Nephron progenitor cell (in vitro differentiated cells): ENCODE data around the gene PLA2G15.

Source experiments
- DNase-seq: peaks from one replicate; pipeline ENCODE4 v3.0.0; 2021
- H3K27ac Mint-ChIP-seq: 2 replicates; pipeline ENCODE4 v1.8.0; 2021; ENCODE audit warnings: mild to moderate bottlenecking, moderate library complexity, mixed read lengths
- H3K27me3 Mint-ChIP-seq: 2 replicates; pipeline ENCODE4 v1.8.0; 2021; ENCODE audit warnings: mild to moderate bottlenecking, low read depth, mixed read lengths; ENCODE audit not compliant: poor library complexity
- H3K36me3 Mint-ChIP-seq: 2 replicates; pipeline ENCODE4 v1.8.0; 2021; ENCODE audit warnings: low read depth, mixed read lengths
- H3K4me1 Mint-ChIP-seq: 2 replicates; pipeline ENCODE4 v1.8.0; 2021; ENCODE audit warnings: mixed read lengths
- H3K4me3 Mint-ChIP-seq: 2 replicates; pipeline ENCODE4 v1.8.0; 2021; ENCODE audit warnings: mild to moderate bottlenecking, moderate library complexity, mixed read lengths
- H3K9me3 Mint-ChIP-seq: 2 replicates; pipeline ENCODE4 v1.8.0; 2021; ENCODE audit warnings: mild to moderate bottlenecking, moderate library complexity, mixed read lengths
- TF ChIP-seq, protein P1 (sequence below): fragments of 200-600 bp; sonication (generic); IDR thresholded peaks from 2 replicates; pipeline ENCODE4 v1.5.0; 2021; ENCODE audit warnings: antibody characterized with exemption

The PLA2G15 gene

DNA sequence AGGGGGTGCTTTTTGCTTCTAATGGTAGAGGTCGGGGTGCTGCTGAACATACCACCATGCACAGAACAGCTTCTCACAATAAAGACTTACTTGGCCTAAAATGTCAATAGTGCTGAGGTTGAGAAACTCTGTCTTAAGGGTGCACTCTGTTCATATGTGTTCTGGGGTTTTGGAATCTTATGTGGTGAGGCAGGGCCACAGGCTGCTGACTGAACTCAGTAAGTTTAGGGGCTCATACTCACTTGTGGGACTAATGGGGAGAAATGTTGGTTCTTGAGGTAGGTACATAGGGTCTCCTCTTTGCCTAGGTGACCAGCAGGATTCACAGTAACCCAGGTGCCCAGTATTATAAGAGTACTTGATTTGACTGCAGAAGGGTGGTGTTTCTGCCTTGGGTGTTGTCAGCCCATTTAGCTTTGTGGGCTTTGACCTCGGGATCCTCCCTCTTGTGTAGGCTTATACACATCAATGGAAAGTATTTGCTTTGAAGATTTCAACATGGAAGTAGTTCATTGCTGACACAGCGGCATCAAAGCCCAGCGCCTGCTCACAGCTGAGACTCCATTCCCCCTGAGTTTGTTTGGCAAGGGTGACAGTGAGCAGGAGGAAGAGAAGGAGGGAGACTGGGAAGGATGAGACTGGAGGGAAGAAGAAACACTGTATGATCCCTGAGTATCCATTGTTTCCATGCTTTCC lies 36.3 kb downstream of the PLA2G15 start:
- H3K27ac Mint-ChIP-seq: peak overlapping the region; percentile 40
- H3K27me3 Mint-ChIP-seq: peaks cover 2% of the 10 kb centered on the region
- DNase-seq: no peak
- H3K4me1 Mint-ChIP-seq: peaks cover 46% of the 10 kb centered on the region
- H3K9me3 Mint-ChIP-seq: peaks cover 7% of the 10 kb centered on the region
- H3K36me3 Mint-ChIP-seq: peaks cover 24% of the 10 kb centered on the region
- TF ChIP-seq, protein P1, sequence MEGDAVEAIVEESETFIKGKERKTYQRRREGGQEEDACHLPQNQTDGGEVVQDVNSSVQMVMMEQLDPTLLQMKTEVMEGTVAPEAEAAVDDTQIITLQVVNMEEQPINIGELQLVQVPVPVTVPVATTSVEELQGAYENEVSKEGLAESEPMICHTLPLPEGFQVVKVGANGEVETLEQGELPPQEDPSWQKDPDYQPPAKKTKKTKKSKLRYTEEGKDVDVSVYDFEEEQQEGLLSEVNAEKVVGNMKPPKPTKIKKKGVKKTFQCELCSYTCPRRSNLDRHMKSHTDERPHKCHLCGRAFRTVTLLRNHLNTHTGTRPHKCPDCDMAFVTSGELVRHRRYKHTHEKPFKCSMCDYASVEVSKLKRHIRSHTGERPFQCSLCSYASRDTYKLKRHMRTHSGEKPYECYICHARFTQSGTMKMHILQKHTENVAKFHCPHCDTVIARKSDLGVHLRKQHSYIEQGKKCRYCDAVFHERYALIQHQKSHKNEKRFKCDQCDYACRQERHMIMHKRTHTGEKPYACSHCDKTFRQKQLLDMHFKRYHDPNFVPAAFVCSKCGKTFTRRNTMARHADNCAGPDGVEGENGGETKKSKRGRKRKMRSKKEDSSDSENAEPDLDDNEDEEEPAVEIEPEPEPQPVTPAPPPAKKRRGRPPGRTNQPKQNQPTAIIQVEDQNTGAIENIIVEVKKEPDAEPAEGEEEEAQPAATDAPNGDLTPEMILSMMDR: no peak
- no peak overlapping the region for H3K4me3 Mint-ChIP-seq

DNA sequence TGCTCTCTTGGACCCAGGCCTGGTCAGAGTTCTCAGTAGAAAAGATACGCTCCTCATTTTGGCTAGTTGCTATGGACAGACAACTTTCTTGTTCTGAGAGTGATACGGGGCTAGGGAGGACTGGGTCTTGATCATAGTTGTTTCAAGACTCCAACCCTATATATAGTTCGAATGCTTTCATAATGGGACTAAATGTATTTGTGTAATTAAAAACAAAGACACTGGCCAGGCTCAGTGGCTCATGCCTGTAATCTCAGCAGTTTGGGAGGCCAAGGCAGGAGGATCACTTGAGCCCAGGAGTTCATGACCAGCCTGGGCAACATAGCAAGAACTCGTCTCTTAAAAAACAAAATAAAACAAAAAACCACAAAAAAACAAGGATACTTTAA lies 36.9 kb downstream of the PLA2G15 start:
- Mint-ChIP-seq H3K27ac (no peak overlapping the region), H3K27me3 (peaks cover 2% of the 10 kb centered on the region), H3K36me3 (peaks cover 26% of the 10 kb centered on the region), H3K4me3 (no peak overlapping the region), H3K9me3 (peaks cover 7% of the 10 kb centered on the region), H3K4me1 (peaks cover 46% of the 10 kb centered on the region)
- TF ChIP-seq, protein P1: no peak
- DNase-seq: no peak

DNA sequence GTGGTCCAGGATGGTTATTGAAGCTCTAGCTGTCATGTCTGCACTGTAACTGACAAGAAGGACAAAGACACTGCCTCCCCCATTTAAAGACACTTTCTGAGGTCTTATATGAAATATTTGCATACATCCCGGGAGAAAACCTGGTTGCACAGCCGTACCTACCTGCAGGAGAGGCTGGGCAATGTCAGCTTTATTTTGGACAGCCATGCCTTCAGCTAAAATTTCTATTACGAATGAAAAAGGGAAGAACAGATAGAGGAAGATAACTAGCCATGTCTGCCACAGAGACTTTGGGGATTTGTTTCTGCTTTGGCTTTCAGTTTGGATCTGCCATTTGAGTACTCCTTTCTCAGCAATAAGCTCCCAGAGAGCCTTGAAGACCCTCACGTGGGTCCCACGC lies 38.2 kb downstream of the PLA2G15 start:
- Mint-ChIP-seq H3K9me3 (peaks cover 7% of the 10 kb centered on the region), H3K36me3 (peaks cover 30% of the 10 kb centered on the region), H3K27ac (peak overlapping the region; percentile 8)

DNA sequence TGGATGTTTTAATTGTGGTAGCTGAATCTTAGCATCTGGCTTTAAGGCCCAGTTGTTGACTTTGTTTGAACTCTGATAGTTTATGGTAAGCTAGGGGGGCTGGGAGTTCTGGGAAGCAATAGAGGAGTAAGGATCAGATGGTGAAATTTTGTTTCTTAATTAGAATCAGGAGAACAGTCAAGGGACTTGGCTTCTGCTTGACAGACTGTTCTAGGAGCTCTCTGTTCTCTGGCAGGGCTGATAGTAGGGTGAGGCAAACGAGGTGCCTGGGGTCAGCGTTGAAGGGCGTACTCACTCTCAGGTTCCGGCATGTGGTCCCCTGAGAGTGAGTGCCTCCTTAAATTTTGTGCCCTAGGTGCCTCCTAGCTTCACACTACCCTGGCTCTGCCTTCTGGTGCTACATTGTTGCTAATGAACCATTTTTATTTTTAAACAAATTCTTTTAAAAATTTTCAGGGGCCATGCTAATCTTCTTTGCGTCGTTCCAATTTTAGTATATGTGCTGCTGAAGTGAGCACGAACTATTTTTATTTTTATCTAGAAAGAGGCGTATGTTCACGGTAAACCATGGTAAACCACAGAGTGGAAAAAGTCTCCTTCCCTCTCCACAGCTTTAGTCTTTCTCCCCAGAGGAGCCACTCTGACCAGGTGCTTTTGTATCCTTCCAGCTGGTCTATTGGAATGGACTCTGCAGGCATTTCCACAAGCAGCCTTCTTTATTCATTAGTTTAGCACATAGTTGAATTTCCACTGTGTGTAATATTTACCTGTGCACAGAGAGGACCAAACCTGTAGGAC lies 38.8 kb downstream of the PLA2G15 start:
- H3K9me3 Mint-ChIP-seq: peaks cover 7% of the 10 kb centered on the region

More for the DNA sequence above, 38.2 kb downstream of the PLA2G15 start:
- TF ChIP-seq, protein P1: no peak
- H3K27me3 Mint-ChIP-seq: peaks cover 6% of the 10 kb centered on the region
- no peak for DNase-seq
- no peak overlapping the region for H3K4me3 Mint-ChIP-seq
- peaks cover 46% of the 10 kb centered on the region for H3K4me1 Mint-ChIP-seq

GRCh38 chr16:68284847-68285246 lies 39.7 kb downstream of the PLA2G15 start:
- H3K36me3 Mint-ChIP-seq: peaks cover 21% of the 10 kb centered on the region
- TF ChIP-seq, protein P1: no peak
- peaks cover 6% of the 10 kb centered on the region for H3K27me3 Mint-ChIP-seq
- H3K4me3 Mint-ChIP-seq: no peak overlapping the region
- peaks cover 2% of the 10 kb centered on the region for H3K9me3 Mint-ChIP-seq
- peaks cover 50% of the 10 kb centered on the region for H3K4me1 Mint-ChIP-seq
- no peak for DNase-seq
- H3K27ac Mint-ChIP-seq: peak overlapping the region; percentile 31

More for the DNA sequence above, 38.8 kb downstream of the PLA2G15 start:
- Mint-ChIP-seq H3K4me1 (peaks cover 46% of the 10 kb centered on the region), H3K27me3 (peaks cover 6% of the 10 kb centered on the region), H3K4me3 (no peak overlapping the region), H3K27ac (peak overlapping the region; percentile 84), H3K36me3 (peaks cover 30% of the 10 kb centered on the region)
- TF ChIP-seq, protein P1: no peak
- DNase-seq: no peak
